BJ (cell line): ENCODE measurements around the gene KLF16. TPM values are rescaled to one million over a fixed set of nuclear protein-coding genes. Genes with fewer than 3 reads are reported as not detected.

Experiments used
- CTCF ChIA-PET: fragments of 350-600 bp; formaldehyde crosslinking; extraction: SDS; loops from one replicate; lab custom pipeline; 2021; ENCODE audit warnings: antibody characterized with exemption, inconsistent platforms; lab: Yijun Ruan, JAX
- POLR2A ChIA-PET: fragments of 300-600 bp; sonication (Branson Sonifier 250); formaldehyde crosslinking; extraction: SDS; loops from one replicate; lab custom pipeline; 2021; ENCODE audit warnings: antibody characterized with exemption; lab: Charles Lee
- DNase-seq: peaks from one replicate; pipeline ENCODE4 v3.0.0-alpha.2; 2011; ENCODE audit warnings: low read depth
- H3K27me3 ChIP-seq: 2 replicates; pipeline ENCODE4 v1.6.0; 2011; ENCODE audit warnings: low read length; ENCODE audit not compliant: control insufficient read depth, insufficient read depth
- H3K36me3 ChIP-seq: 2 replicates; pipeline ENCODE4 v1.5.1; 2011; ENCODE audit warnings: low read length; ENCODE audit not compliant: control insufficient read depth, insufficient read depth
- H3K4me3 ChIP-seq: 2 replicates; pipeline ENCODE4 v1.5.1; 2011; ENCODE audit warnings: low read depth, mild to moderate bottlenecking, control low read depth, low read length
- CTCF ChIP-seq: IDR thresholded peaks from 2 replicates; pipeline ENCODE4 v1.5.1; 2011; ENCODE audit warnings: low read depth, mild to moderate bottlenecking, control low read depth, inconsistent platforms, low read length, moderate library complexity; ENCODE audit not compliant: insufficient read depth
- polyA plus RNA-seq: library from polyadenylated mRNA; depleted of rRNA; stranded (reverse); fragments of >200 nt; gene quantifications from 2 replicates; pipeline ENCODE4 v1.2.3, GENCODE V29; 2011; rRNA removed

Gene KLF16
- polyA plus RNA-seq, 1 experiment: 5.7 TPM

- peaks cover 4% of the 10 kb centered on the region; the same call in 1 of the 2 replicates for H3K36me3 ChIP-seq
- no peaks in the 10 kb centered on the region for H3K27me3 ChIP-seq
- no peak for DNase-seq
- H3K4me3 ChIP-seq: no peak overlapping the region
- ChIA-PET POLR2A (no interaction called here), CTCF (interaction anchor here (1.0 to 2.2 kb wide), 3 partner anchors 18 to 135 kb away, joined by 3 to 8 read pairs (median 4); no protein-coding TSS in a partner anchor)
- TF ChIP-seq CTCF: no peak
Observed at GRCh38 chr19:1807030-1807694, 56.2 kb downstream of the KLF16 start.

DNA sequence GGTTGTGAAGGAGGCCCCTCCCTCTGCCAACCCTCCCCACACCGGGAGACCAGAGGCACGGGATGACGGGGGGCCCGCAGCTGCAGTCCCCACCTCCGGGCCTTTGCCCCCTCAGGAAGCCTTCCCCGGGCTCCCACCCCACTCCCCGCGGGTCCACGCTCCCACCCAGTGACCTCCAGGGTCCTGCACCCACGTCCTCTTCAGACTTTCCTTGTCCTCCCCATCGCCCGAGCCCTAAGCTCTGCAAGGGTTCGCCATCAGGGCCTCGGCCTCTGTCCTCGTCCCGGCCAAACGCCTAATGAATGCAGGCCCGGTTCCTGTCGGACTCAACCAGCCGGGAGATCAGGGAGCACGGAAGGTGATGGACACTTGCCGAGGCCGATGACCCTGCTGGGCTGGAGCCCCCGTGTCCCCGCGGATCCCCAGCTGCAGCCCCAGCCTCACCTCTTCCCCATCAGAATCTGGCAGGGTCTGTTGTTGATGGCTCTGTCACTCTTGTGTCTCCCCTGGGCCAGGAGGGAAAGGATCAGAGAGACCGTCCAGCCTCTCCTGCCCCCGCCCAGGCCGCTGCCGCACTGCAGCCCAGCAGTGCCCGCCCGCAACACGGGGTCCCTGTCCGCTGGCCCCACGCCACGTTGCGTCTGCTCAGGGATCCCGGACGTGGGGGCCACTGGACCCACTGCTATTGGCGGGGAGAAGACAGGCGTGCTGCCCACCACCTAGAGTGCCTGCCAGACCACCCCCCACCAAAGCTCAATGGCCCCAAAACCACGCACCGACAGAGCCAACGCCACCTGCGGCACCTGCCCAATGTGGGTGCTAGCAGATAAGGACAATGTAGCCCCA is 57.0 kb downstream of the KLF16 start:
- ChIA-PET CTCF (interaction anchor here (1.2 to 2.2 kb wide), 3 partner anchors 10 to 134 kb away, joined by 4 to 8 read pairs (median 4); no protein-coding TSS in a partner anchor), POLR2A (no interaction called here)
- no peak for DNase-seq
- H3K27me3 ChIP-seq: no peaks in the 10 kb centered on the region
- H3K4me3 ChIP-seq: no peak overlapping the region
- H3K36me3 ChIP-seq: peaks cover 4% of the 10 kb centered on the region; the same call in 1 of the 2 replicates
- no peak for TF ChIP-seq CTCF

DNA sequence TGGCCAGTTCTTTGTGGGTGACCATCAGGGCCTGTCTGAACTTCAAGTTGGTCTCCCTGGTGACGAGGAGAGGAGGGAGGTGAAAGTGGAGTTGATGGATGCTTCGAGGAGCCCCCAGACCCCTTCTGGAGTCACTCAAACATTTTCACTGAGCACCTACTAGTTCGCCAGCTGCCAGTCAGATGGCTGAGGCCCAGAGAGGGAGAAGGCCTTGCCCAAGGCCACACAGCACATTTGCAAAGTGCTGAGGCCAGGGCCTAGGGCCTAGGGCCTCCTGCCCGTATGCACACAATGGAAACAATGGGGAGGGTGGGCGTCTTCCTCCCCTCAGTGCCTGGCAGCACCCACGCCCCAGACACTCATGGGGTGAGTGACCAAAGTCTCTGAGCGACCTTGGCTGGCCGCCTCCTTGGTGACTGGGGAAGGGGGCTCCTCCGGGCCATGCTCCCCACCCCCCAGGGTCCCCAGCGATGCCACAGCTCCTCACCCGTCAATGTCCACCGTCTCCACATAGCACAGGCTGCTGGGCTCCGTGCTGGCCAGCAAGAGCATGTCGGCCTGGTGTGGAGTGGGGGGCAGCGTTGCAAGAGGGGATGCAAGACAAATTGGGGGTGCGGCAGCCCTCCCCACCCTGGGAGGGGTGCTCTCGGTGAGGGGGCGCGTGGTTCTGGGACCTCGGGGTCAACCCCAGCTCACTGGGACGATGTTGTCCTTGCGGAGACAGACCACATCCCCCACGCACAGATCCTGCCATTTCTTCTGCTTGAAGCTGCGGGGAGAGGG is 57.8 kb downstream of the KLF16 start:
- POLR2A ChIA-PET: no interaction called here
- H3K4me3 ChIP-seq: no peak overlapping the region
- no peaks in the 10 kb centered on the region for H3K27me3 ChIP-seq
- DNase-seq: no peak
- CTCF ChIA-PET: interaction anchor here (1.3 to 2.2 kb wide), 2 partner anchors 9 to 21 kb away, joined by 4 to 8 read pairs; no protein-coding TSS in a partner anchor
- TF ChIP-seq CTCF: no peak
- peaks cover 4% of the 10 kb centered on the region; the same call in 1 of the 2 replicates for H3K36me3 ChIP-seq

DNA sequence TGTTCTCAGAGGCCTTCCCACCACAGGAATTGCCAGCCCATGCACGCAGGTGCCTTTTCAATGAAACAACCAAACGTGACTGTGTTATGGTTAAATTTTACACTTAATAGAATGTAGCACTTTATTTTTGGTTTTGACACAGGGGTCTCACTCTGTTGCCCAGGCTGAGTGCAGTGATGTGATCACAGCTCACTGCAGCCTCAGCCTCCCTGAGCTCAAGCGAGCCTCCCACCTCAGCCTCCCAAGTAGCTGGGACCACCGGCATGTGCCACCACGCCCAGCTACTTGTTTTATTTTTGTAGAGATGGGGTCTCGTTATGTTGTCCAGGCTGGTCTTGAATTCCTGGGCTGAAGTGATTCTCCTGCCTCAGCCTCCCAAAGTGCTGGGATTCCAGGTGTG is 58.5 kb downstream of the KLF16 start:
- no peaks in the 10 kb centered on the region for H3K27me3 ChIP-seq
- ChIA-PET POLR2A (no interaction called here), CTCF (interaction anchor here (0.7 to 2.2 kb wide), 2 partner anchors 21 to 24 kb away, joined by 3 to 8 read pairs; no protein-coding TSS in a partner anchor)
- DNase-seq: no peak
- TF ChIP-seq CTCF: no peak
- no peak overlapping the region for H3K4me3 ChIP-seq
- peaks cover 6% of the 10 kb centered on the region for H3K36me3 ChIP-seq

Other genes starting within 250 kb of the KLF16 start
- 32.6 and 49.8 TPM in 2 replicates for gene TCF3, start 211.0 kb downstream of the KLF16 start, polyA plus RNA-seq
- gene ONECUT3, start 110.1 kb downstream of the KLF16 start, polyA plus RNA-seq: not detected in 2 replicates
- 2.7 and 4.6 TPM in 2 replicates for gene ATP8B3, start 51.3 kb downstream of the KLF16 start, polyA plus RNA-seq
- 4.6 and 11.0 TPM in 2 replicates for gene REXO1, start 15.1 kb downstream of the KLF16 start, polyA plus RNA-seq
- 34.3 and 48.8 TPM in 2 replicates for gene ABHD17A, start 21.9 kb upstream of the KLF16 start, polyA plus RNA-seq
- gene ADAT3, start 41.8 kb upstream of the KLF16 start, polyA plus RNA-seq: 0.56 and 0.64 TPM in 2 replicates
- 6.2 and 13.2 TPM in 2 replicates for gene SCAMP4, start 41.8 kb upstream of the KLF16 start, polyA plus RNA-seq
- gene CSNK1G2, start 77.6 kb upstream of the KLF16 start, polyA plus RNA-seq: 26.1 and 48.1 TPM in 2 replicates
- gene BTBD2, start 152.1 kb upstream of the KLF16 start, polyA plus RNA-seq: 22.3 and 39.3 TPM in 2 replicates
- gene MKNK2, start 187.7 kb upstream of the KLF16 start, polyA plus RNA-seq: 71.9 and 108 TPM in 2 replicates
- gene MOB3A, start 232.7 kb upstream of the KLF16 start, polyA plus RNA-seq: 34.5 and 50.5 TPM in 2 replicates
- 0.76 and 1.3 TPM in 2 replicates for gene IZUMO4, start 233.3 kb upstream of the KLF16 start, polyA plus RNA-seq